Ovary (tissue), 9 donors: ENCODE measurements around the gene HECW1. TPM values are rescaled to one million over a fixed set of nuclear protein-coding genes. Genes with fewer than 3 reads are reported as not detected.

ENCODE experiments used
- DNase-seq, 5 donors: peaks; one replicate each; pipeline ENCODE4 v3.0.0-alpha.2; 2019 to 2020
- H3K27ac ChIP-seq, 2 donors: fragments of 200-600 bp; one replicate each; pipeline versions ENCODE4 v1.5.1 to v1.8.0; 2019 to 2022
- H3K27me3 ChIP-seq: fragments of 200-600 bp; one replicate; pipeline ENCODE4 v1.8.0; 2022
- H3K36me3 ChIP-seq: fragments of 200-600 bp; sonication (generic); one replicate; pipeline ENCODE4 v1.5.1; 2019
- H3K4me1 ChIP-seq: one replicate; pipeline ENCODE4 v1.8.1; 2013; ENCODE audit warnings: mild to moderate bottlenecking, moderate library complexity; ENCODE audit not compliant: insufficient read depth
- H3K4me3 ChIP-seq: fragments of 200-600 bp; sonication (generic); one replicate; pipeline ENCODE4 v1.5.1; 2017
- H3K9me3 ChIP-seq, 2 donors: fragments of 200-600 bp in 1 of 2; sonication (generic) in 1 of 2; one replicate each; pipeline versions ENCODE4 v1.5.1 to v1.8.1; 2013 to 2019; ENCODE audit warnings: mild to moderate bottlenecking in 1 of 2, moderate library complexity in 1 of 2
- EP300 ChIP-seq: sonication (generic); formaldehyde crosslinking; IDR thresholded peaks from one replicate; pipeline ENCODE4 v1.6.1; 2017; ENCODE audit warnings: antibody characterized with exemption
- POLR2A ChIP-seq: fragments of 450-650 bp; IDR thresholded peaks from one replicate; pipeline ENCODE4 v1.6.1; 2017; ENCODE audit warnings: antibody characterized with exemption, mild to moderate bottlenecking, moderate library complexity
- WGBS, 3 donors: extraction: QIAGEN DNeasy Blood & Tissue Kit in 1 of 3; methylation state at CpG; one replicate each; pipeline versions ENCODE4 v1.1.5 to v1.1.7; 2013 to 2017; 5-methylcytosine and 5-hydroxymethylcytosine counted together
- intact Hi-C, 4 donors: fragments of 100-400 bp; cut with DNase I; formaldehyde crosslinking; loops; one replicate each; pipeline versions ENCODE4 v1.11.0 to v1.15.1; 2022 to 2023
- polyA plus RNA-seq, 2 donors: library from polyadenylated mRNA; stranded (reverse); fragments of 200-250 nt in 1 of 2; fragments of 350-450 nt in 1 of 2; fragmentation: Illumina TruSeq in 1 of 2; extraction: RNeasy Lipid Tissue Mini Kit (QIAGEN cat#74804) in 1 of 2; gene quantifications; one replicate each; pipeline ENCODE4 v1.2.3, GENCODE V29; 2013 to 2014
- total RNA-seq, 7 donors: library from RNA; depleted of rRNA in 2 of 7; stranded (reverse); fragments of >200 nt in 2 of 7; fragmentation: NEBNext Ultra II Directional in 3 of 7; extraction: Animal tissue kit (Norgen Biotek cat#: 25700) in 3 of 7; gene quantifications; one replicate each; pipeline versions ENCODE4 v1.1.0 to v1.2.4, GENCODE V29; 2016 to 2023
- TF ChIP-seq, protein P1 (sequence below), 3 donors: fragments of 450-650 bp in 2 of 3; fragments of 200-600 bp in 1 of 3; IDR thresholded peaks; one replicate each; pipeline versions ENCODE4 v1.5.1 to v1.8.0; 2016 to 2022; ENCODE audit warnings: antibody characterized with exemption in 3 of 3, mild to moderate bottlenecking in 1 of 3
- donor health status: DM: no; HTN: no; CAD: no; lungs with moderate emphysema.
- donor health status: DM: no; HTN: no; CAD: no.
- donor health status: Bipolar disorder and iron deficiency.
- donor health status: DM: yes; HTN: yes; CAD: no.
- donor health status: DM: no; HTN: no; CAD: no.
- donor health status: DM: yes; HTN: yes; CAD: no.

The HECW1 gene
- total and polyA plus RNA-seq, 9 donors, result 0.31 to 6.4 (median 1.8) TPM; not detected in 1

DNA sequence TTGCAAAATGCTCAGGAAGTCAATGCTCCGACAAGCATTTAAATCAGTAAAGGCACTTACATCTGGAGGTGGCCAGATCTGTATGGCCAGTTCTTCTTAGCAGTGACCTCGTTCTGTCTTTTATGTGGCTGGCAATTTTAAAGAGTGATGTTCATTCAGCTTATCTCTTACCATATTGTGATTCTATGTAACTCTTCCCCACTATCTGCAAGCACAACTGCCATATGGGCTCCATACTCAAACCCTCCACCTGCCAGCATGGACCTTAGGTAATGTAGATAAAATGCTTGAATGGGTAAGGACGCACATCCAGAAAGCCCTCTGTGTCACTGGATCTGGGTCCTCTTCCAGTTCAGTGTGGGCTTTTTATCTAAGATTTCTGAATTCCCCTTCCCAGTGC is 428.0 kb downstream of the HECW1 start:
- peaks cover 14% of the 10 kb centered on the region for H3K4me1 ChIP-seq
- WGBS, 3 donors, result 92 to 94% (median 93%) methylated on average over 3 of the region's 3 CpGs
- no peak overlapping the region for H3K27ac ChIP-seq
- no peak overlapping the region for H3K4me3 ChIP-seq
- H3K36me3 ChIP-seq, result no peaks in the 10 kb centered on the region
- DNase-seq, result no peak
- intact Hi-C loops, result no loop called here
- H3K9me3 ChIP-seq, result no peaks in the 10 kb centered on the region
- TF ChIP-seq EP300 (no peak), POLR2A (no peak)
- TF ChIP-seq, protein P1, sequence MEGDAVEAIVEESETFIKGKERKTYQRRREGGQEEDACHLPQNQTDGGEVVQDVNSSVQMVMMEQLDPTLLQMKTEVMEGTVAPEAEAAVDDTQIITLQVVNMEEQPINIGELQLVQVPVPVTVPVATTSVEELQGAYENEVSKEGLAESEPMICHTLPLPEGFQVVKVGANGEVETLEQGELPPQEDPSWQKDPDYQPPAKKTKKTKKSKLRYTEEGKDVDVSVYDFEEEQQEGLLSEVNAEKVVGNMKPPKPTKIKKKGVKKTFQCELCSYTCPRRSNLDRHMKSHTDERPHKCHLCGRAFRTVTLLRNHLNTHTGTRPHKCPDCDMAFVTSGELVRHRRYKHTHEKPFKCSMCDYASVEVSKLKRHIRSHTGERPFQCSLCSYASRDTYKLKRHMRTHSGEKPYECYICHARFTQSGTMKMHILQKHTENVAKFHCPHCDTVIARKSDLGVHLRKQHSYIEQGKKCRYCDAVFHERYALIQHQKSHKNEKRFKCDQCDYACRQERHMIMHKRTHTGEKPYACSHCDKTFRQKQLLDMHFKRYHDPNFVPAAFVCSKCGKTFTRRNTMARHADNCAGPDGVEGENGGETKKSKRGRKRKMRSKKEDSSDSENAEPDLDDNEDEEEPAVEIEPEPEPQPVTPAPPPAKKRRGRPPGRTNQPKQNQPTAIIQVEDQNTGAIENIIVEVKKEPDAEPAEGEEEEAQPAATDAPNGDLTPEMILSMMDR (IDR thresholded peaks at IDR 0.05), result no peak
- H3K27me3 ChIP-seq, result no peaks in the 10 kb centered on the region

DNA sequence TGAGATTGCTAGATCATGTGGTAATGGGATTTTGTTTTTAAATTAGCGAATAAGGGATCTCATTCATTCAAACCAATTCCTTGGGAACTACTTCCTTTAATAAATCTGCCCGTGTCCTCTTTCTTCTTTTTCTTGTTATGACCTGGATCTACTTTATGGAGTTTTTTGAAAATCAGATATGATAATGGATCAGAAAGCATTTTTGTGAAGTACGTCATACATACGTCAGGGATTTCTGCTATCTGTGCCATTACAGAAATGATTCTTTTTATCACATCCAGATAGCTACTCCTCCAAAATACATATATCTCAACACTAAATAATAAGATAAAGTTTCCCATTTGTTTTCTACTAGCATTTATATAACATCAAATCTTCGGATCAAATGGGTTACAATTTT is 430.3 kb downstream of the HECW1 start:
- Histone ChIP-seq H3K27ac (no peak overlapping the region), H3K27me3 (no peaks in the 10 kb centered on the region), H3K9me3 (no peaks in the 10 kb centered on the region), H3K4me3 (no peak overlapping the region), H3K4me1 (peaks cover 4% of the 10 kb centered on the region), H3K36me3 (no peaks in the 10 kb centered on the region)
- intact Hi-C loops, result no loop called here
- 82 to 94% (median 92%) methylated on average over 5 of the region's 5 CpGs for WGBS, 3 donors
- no peak for TF ChIP-seq EP300
- no peak for TF ChIP-seq POLR2A
- TF ChIP-seq, protein P1 (IDR thresholded peaks at IDR 0.05), result no peak
- DNase-seq, result no peak

DNA sequence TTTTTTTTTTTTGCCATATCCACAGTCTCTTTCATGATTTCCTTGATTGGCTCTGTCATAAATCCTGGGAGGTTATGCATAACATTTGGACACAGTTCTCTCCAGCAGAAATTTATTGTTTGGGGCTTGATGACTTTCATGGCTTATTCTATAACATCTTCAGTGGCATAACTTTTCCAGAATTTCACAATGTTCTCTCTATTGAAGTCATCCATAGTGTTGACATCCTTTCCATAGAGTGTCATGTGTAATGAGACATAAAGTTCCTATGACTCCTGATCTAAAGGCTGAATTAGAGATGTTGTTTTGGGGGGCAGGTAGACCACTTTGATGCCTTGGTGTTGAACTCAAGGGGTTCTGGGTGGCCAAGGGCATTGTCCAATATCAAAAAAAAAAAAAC is 433.8 kb downstream of the HECW1 start:
- TF ChIP-seq, protein P1 (IDR thresholded peaks at IDR 0.05), result no peak
- TF ChIP-seq POLR2A, result no peak
- no peak for TF ChIP-seq EP300
- H3K4me1 ChIP-seq, result no peaks in the 10 kb centered on the region
- H3K27ac ChIP-seq, result no peak overlapping the region
- no peak for DNase-seq
- H3K9me3 ChIP-seq, result no peaks in the 10 kb centered on the region
- no peak overlapping the region for H3K4me3 ChIP-seq
- H3K36me3 ChIP-seq, result no peaks in the 10 kb centered on the region
- H3K27me3 ChIP-seq, result no peaks in the 10 kb centered on the region
- intact Hi-C loops, result no loop called here

DNA sequence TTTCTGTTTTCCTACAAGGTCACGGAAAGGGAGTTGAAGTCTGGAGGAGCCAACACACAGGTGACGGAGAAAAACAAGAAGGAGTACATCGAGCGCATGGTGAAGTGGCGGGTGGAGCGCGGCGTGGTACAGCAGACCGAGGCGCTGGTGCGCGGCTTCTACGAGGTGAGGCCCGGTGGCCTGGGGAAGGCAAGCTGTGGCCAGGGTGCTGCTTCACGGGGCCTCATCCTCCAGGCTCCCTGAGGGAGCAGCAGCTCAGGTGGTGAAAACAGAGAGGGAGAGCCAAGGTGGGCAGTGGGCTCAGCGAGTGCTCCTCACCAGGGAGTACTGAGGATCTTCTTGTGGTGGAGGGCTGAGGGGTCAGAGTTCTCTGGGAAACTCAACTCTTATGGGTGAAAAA is 438.0 kb downstream of the HECW1 start:
- no peak for DNase-seq
- no peaks in the 10 kb centered on the region for H3K4me1 ChIP-seq
- no peak overlapping the region for H3K27ac ChIP-seq
- no peaks in the 10 kb centered on the region for H3K36me3 ChIP-seq
- no peak overlapping the region for H3K4me3 ChIP-seq
- no peak for TF ChIP-seq POLR2A
- TF ChIP-seq, protein P1 (IDR thresholded peaks at IDR 0.05), result no peak
- TF ChIP-seq EP300, result no peak
- no peaks in the 10 kb centered on the region for H3K9me3 ChIP-seq
- WGBS, 3 donors, result 93 to 96% (median 94%) methylated on average over 16 of the region's 16 CpGs
- H3K27me3 ChIP-seq, result no peaks in the 10 kb centered on the region
- intact Hi-C loops, result no loop called here

DNA sequence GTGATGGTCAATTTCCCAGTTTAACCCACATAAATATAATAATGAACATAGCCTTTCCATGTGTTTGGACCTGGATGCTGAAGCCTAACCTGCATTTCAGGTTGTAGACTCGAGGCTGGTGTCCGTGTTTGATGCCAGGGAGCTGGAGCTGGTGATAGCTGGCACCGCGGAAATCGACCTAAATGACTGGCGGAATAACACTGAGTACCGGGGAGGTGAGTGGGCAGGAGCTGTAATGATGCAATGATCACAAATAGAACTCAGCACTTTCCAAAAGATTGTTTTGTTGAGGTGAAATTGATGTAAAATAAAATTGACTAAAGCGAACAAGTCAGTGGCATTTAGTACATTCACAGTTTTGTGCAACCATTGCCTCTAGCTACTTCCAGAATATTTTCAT is 439.7 kb downstream of the HECW1 start:
- 90 to 93% (median 93%) methylated on average over 8 of the region's 8 CpGs for WGBS, 3 donors
- Histone ChIP-seq H3K27me3 (no peaks in the 10 kb centered on the region), H3K9me3 (no peaks in the 10 kb centered on the region), H3K27ac (no peak overlapping the region), H3K4me3 (no peak overlapping the region), H3K4me1 (no peaks in the 10 kb centered on the region), H3K36me3 (no peaks in the 10 kb centered on the region)
- TF ChIP-seq POLR2A, result no peak
- no peak for TF ChIP-seq EP300
- TF ChIP-seq, protein P1 (IDR thresholded peaks at IDR 0.05), result no peak
- DNase-seq, result no peak
- intact Hi-C loops, result no loop called here
